SIG-M5 treated with dmso at 0.1 percent for 504 hours (cell line): ENCODE data around the gene INHBA.

Source experiments
- DNase-seq: peaks from one replicate; lab custom pipeline; 2025; ENCODE audit not compliant: unreplicated experiment; lab: John Stamatoyannopoulos, UW

INHBA gene

DNA sequence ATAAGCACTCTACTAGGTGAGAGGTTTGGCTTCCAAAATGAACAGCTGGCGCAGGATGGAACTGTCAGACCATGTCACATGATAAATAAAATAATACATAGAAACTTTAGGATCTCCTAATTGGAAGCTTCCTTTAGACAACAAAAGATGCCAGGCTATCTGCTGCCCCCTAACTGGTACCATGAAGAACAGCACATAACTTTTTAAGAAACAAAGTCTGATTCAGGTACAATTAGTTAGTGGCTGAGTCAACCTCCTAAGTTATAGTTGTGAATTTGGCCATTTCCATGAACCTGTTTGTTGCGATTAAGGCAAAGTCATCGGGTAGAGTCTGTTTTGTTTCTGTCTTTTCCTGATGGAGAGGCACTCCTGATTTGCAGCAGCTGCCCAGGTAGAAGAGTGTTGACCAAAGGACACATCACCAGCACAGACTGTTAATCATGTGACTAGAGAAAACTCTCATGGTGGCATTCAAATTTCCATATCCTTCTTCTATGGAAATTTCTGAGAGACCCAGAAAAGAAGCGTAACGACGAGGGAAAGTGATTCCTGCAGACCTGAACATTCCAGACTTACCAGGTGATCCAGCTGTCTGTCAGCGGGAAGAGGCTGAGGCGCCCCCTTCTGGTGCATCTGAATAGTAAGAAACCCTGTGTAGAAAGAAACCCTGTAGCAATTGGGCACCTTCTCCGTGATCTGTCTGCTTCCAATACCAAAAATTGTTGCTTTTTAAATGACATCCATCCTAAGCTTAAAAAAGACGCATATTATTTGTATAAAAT lies 8.6 kb upstream of the INHBA start:
- DNase-seq: peak; percentile 34

DNA sequence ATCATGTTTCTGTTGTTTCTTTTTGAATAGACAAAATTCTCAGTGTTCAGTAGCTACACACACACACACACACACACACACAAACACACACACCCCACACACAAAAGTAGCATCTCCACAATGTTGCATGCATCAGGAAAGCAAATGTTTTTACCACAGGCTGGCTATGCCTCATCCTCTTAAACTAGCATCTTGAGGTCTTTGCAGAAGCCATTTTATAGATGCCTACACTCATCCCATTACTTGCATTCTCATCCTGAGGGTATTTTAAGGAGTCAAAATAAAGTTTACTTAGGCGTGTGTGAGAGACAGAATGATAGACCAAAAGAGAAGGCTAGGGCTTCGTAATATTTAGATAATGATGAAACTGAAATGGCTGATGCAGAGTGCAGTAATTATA lies 7.9 kb upstream of the INHBA start:
- DNase-seq: no peak

DNA sequence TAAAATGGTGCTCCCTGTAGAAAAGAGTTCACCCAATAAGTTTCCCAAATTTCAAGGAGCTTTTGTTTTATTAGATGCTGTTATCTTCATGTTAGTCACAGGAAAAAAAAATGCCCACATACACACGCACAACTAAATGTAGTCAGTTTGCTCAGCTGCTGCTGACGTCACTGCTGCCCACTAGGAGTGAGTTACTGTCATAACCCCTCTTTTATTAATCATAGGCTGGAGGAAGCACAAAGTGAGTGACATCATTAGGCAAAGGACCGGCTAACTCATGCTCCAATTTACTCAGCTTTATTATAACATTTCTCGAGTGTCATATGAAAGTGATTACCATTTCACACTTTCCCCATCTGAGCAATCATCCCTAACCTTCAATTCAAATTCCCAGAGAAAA lies 6.7 kb upstream of the INHBA start:
- no peak for DNase-seq

DNA sequence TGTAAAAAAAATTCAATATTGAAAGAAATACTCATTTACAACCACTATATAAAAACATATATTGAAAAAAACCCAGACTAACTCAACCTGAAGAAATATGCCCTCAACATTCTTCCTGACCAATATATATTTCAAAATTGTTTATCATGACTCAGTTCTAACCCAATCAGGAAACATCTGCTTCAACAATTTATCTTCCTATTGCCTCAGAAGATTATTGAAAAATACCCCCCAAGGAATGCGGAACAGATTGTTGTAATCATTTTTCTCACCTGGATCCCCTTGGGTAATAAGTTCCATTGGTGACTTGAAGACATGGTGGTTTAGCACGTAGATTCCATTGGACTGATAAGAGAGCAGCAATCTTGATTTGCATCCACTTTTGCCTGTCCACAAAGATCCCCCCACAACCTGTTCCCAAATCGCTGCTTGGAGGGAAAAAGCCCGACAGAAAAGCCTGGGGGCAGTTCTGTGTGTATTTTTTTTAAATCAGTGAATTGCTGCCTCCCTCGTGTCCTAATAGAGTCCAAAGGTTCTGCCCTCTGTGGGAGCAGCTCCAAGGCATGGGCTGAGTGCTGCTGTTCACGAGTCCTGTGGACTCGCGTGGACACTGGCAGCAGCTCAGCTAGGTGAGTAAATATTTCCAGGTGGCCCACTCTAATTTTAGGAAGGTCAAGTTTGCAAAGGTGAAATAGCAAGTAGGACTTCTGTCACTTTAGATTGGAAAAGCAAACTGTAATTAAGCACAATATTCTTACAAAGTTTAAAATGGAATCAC lies 5.9 kb upstream of the INHBA start:
- DNase-seq: no peak

DNA sequence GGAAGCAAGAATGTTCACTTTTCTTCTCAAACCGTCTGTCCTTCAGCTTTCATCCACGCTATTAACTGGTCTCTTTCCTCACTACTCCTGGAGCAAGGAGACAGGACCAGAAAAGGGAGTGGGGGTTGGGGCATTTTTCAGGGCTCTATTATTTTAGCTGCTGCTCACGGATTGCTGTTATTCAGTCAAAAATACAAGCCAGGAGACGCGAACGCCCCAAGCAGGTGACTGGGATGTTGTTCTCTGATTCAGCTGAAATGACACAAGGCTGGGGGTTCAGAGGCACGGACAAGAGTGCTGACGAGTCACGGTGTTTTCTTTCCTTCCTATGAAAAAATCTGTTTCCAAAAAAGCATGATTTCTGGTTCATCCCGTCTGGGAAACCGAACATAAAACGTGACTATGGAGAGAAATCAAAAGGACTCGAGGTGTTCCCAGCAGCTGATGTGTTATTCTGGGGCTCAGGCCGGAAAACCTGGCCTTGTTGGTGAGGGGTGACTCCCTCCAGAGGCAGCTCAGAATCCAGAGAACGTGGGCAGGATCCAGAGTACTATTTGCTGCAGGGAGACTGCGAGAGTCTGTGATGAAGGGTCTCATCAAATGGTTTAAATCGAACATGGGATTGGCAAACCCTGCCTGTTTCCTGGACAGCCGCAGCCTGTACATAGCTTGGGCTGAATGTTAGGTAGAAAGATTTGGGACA lies 3.5 kb upstream of the INHBA start:
- no peak for DNase-seq

DNA sequence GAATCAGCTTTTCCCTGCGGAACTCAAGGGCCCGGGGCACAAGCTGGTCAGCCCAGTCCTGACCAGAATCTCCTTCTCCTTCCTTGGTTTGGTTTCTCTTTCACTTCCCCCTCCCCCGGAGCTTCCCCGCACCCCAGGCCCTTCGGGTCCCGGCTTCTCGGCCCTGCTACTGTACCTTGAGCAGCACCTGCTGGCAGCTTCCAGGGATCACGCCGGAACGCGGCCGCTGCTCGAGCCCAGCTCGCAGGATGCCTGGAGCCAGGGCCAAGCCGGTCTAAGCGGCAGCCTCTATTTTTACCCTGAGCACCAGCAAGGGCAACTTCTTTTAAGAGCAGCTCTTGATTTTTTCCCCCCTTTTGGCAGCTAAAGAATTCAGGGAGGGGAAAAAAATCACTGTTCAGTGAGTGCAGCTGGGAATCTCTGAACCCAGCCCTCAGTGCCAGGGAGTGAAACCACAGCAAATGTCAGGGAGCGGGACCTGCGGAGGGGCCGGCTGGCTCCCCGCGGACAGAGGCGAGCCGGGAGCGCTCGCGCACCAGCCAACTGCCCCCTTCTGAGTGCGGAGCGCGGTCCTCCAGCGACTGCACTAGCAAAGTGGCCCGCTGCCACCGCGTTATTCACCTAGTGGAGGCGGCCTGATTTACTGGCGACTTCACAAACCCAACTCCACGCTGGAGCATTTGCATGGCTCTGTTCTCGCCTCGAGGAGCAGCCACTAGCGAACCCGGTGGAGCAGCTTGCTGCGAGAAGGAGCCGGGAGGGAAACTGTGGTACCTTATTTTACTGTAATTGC lies 2.4 kb upstream of the INHBA start:
- DNase-seq: peak; percentile 77

DNA sequence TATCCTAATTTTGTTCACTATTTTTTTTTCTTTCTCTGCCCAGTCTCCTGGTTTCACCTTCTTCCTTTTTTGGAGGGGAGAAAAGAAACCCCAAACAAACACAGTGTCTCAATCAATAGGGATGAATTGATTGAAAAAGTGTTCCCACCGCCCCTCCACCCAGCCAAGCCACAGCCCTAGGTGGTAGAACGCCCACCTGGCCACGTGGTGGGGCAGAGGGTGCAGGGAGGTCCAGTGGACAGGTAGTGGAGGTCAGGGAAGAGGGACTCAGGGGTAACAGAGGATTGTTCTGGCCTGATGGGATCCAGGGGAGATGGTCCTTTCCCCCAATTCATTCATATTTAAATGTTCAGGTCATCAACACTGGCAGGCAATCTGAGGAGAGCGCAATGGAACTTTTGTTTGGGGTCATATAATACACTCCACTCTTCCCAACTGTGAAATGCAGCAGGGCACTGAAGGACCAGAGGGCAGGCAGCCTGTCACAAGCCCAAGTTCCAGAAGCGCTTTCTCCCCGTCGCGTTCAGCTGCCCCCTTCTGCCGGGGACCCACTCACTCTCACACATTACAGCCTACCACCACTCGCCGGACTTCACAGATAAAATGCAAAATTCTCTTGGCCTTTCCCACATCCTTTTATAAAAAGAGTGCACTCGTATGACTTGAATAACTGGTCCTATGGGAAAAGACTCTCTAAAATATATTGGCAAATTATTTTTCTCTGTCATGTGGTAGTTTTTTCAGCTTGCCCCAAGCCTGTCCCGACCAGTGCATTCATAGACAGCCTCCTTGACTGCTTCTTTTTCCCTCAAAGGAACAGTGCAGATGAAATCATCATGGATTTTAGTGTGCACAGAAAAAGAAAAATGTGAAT lies 1.6 kb downstream of the INHBA start:
- no peak for DNase-seq

DNA sequence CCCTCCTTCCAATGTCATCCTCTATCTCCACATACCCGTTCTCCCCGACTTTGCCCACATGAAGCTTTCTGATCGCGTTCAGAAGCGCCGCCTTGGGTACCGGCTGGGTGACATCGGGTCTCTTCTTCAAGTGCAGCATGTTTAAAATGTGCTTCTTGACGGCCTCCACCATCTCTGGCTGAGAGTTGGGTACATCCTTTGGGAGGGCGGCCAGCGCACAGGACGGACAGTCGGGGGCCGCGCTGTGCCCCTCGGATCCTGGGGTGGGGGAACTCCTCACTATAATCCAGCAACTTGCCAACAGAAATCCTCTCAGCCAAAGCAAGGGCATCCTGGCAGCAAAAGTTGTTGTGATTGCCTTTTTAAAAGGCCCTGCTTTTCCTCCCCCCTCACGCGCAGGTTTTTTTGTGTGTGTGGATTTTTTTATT lies 2.8 kb downstream of the INHBA start:
- no peak for DNase-seq

DNA sequence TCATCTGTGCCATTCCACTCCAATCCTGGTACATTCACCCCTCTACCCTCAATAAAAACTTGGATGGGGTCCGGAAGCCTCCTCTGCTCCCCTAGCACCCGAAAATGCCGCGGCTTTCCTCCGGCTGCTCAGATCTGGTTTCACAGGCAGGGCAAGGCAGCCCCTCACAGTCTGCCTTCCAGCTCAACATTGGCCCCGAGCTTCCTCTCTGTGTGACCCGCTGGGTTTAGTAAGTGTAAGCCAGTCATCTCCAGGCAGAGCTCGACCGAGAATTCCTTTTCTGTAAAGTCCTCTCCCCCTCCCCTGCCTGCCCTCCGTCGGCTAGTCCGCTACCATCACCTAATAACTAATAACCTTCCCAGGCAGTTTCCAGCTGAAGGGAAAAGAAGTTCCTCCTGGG lies 3.4 kb downstream of the INHBA start:
- no peak for DNase-seq

DNA sequence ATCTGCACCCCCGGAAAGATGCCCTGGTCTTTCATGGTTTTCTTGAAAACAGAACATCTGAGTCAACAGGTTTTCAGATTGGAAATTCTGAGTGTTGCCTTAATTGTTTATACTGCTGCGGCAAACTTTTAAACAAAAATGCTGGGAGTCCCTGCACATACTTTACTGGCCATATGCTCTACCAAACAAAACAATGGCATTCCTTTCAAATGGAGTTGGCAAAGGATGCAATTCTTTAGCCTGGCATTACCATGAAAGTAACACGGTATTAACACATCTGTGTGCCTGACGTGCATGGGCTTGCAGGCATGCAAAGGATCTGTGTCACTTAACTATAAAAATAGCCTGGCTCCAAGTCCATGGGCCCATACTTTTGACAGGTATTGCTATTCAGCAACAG lies 4.2 kb downstream of the INHBA start:
- no peak for DNase-seq

DNA sequence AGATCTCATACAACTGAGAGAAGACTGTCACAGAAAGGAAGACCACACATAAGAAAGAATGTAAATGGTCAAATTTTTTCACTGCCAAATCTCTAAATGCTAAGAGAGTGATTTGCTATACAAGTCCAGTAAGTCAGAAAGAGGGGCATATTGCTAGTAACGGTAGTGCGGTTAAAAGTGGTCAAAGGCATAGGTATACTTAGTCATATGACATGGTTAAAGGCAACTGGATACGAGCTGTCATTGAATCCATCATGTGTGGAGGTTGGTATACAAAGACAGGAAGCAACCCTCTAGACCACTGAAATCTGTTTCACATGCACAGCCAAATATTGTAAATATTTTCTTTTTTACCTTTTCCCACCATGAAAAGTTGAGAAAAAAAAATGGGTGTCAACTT lies 4.8 kb downstream of the INHBA start:
- no peak for DNase-seq

DNA sequence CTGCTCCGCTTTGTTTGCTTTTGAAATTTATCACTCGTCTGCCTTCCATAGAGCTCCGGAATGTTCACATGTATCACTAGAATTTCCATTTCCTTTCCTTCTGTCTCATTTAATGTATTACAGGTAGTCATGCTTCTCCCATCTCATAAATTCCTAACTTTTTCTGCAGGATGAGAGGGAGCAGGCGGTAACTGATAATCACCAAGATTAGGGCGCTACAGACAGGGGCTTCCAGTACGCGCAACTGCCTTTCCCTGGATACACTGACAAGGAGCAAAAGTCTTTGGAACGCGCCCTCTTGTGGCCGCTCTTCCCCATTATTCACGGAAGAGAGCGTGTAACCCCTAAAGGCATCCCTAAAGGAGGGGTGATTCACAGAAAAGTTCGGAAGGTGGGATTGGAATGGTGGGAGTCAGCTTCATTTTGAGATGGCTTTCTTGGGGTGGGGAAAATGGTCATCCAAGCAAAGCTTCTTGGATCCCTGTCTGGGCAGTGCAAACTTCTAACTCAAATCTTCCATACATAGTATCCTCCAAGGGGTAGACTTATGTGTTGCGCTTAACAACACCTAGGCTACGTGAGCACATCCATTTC lies 6.5 kb downstream of the INHBA start:
- peak; percentile 57 for DNase-seq

DNA sequence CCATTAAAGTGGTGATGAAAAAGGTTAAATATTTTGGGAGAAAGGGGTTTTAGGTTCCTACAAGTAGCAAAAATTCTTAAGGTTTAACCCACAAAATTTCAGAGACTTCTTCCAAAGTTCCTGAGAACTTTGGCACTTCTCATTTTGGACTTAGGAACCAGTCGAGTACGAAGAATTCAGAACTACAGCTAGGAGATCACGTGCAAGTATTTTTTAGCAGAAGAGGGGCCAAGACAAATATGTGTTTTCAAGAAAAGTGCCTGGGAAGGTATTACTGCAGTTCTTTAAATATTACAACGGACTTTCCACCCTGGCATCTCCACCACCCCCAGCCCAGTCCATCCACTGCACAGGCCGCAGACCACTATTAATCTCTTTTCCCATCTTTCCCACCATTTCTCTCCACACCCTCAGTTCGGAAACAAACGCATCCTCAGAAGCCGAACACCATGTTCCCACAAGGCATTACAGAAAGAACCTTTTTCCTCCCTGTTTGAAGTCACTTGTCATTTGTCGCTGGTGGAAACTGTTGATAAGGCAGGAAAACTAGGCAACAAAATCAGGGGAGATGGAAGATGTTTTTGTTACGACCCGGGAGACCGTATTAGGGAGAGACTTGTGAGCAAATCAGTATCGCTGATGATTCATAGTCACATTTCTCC lies 7.1 kb downstream of the INHBA start:
- DNase-seq: no peak

DNA sequence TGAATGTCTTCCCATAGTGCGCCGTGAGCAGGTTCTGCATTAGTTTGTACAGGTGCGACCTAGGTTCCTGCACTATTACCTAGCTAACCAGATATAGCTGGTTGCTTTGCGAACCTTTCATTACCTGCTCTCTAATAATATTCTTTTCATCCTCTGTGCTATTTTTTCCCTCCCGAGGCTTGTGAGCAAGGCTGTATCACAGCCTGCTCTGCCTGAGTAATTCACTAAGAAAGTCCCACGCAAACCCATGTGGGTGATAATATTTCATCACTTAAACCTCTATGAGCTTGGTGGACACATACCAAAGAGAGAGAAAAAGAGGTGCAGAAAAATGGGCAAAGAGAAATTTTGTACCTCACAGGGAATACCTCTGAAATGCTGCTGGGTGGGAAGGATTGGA lies 8.4 kb downstream of the INHBA start:
- no peak for DNase-seq

DNA sequence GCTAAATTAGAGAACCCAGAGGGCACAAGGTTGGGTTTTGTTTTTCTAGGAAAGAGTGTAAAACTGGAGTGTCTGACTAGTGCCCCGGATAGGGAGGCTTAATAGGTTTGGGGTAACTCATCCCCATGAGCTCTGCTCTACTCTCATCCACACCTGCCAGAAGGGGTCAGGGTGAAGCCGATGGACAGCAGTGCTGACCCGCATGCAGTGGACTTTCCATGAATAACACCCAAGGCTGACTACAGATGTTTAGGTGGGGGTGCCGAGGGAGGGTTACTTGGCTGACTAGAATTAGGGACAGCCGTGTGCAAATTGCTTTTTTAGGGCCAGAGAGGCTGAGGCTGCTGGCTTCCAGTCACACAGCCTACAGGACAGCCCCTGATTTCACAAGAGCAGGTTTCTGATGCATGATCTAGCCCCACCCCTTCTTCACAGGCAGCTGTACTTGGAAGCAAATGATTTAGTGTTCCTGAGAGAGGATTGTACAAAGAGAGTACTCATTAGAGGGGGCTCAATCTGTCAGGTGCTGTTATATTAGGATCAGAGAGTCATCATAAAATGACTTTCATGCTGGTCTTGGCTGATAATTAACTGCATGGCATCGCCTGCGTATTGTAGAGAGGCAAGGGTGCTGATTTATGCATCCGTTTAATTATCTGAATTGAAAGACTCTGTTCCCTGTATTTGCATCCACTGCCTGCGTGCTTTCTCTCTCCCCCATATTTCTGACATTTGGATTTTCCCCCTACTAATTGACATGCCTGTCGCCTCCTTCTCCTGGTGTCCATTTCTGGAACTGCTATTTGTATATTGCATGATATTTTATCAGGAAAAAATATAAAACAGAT lies 9.5 kb downstream of the INHBA start:
- DNase-seq: peak; percentile 32

DNA sequence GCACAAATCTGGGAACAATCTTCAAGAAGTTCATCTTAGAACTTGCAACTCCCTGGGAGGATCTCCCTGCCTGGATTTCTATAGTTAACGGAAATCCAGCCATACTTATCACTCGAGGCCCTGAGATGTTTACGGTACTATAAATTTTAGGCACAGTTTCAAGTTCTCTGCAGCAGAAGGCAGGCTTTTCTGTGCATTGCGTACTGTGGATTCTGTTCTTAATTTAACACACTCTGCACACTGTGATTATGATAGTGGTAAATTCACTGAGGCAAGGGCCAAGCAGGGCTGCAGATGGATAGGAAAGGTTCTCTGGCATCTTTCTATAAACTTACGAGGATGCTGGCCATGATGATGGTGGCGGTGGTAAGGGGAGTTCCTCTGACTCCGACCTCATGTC lies 10.6 kb downstream of the INHBA start:
- no peak for DNase-seq

DNA sequence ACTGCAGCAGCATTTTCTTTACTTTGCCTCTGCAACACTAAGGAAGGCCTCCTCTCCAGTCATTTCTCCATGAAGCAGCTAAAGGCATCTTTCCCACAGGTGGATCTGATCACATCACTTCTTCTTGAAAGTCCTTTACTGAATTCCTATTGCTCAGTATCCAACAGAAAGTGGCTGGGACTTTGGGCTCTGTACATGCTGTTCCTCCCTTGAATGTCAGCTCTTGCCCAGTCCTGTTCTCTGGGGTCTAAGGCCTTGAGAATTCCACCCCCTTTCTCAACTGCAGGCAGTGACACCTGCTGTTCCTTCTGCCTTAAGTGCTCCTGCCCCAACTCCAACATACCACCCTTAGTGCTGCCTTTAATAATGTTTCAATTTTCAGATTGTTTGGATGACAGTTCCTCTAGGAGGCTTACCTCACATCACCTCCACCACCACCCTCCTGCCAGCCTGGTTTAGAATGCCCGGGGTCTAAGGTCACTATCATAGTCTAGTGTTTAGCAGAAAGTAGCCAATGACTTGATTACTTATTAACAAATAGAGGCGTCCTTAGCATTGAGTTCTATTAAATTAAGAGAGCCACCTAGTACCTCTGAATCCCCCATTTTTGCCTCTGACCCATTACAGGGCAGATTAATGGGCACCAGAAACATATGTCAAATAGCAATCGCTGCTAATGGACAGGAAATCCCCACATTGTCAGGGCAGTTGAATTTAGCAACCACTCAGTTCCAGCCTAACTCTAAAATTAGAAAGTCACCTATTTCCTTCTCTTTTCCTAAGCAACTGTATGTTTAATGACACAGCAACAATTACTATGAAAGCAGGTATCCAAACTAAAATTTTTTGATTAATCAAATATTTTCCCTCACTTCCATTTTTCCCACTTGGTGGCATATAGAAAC lies 11.4 kb downstream of the INHBA start:
- DNase-seq: no peak
